GM12891 (cell line): ENCODE results near the gene F5.

Source experiments
- POLR2A ChIP-seq: IDR thresholded peaks from 2 replicates; pipeline ENCODE4 v1.6.1; 2011; ENCODE audit warnings: low read depth, low read length, control low read depth
- POLR2AphosphoS5 ChIP-seq: IDR thresholded peaks from 2 replicates; pipeline ENCODE4 v1.6.1; 2011; ENCODE audit warnings: low read depth, low read length, control low read depth
- TAF1 ChIP-seq: IDR thresholded peaks from 2 replicates; pipeline ENCODE4 v1.6.1; 2011; ENCODE audit warnings: low read depth, low read length, control low read depth

GRCh38 chr1:169491845-169492281 is 94.4 kb downstream of the F5 start:
- TF ChIP-seq POLR2A = no peak
- no peak for TF ChIP-seq POLR2AphosphoS5
- TF ChIP-seq TAF1 = no peak
